GM23248 (cell line): ENCODE measurements around the gene ASB1.

Source experiments
- EZH2 ChIP-seq: fragments of 200-600 bp; sonication (generic); IDR thresholded peaks from 2 replicates; pipeline ENCODE4 v1.6.1; 2018; ENCODE audit warnings: antibody characterized with exemption, mild to moderate bottlenecking; ENCODE audit not compliant: insufficient read depth, poor library complexity, severe bottlenecking
- EZH2phosphoT487 ChIP-seq: fragments of 200-600 bp; sonication (generic); IDR thresholded peaks from 2 replicates; pipeline ENCODE4 v1.6.1; 2018; ENCODE audit warnings: antibody characterized with exemption, moderate library complexity, mild to moderate bottlenecking, low read depth; ENCODE audit not compliant: insufficient read depth

GRCh38 chr2:238457927-238458324, 31.2 kb downstream of the ASB1 start:
- TF ChIP-seq EZH2phosphoT487, result no peak
- no peak for TF ChIP-seq EZH2
